ENCODE results near the gene TMEM62.

DNA sequence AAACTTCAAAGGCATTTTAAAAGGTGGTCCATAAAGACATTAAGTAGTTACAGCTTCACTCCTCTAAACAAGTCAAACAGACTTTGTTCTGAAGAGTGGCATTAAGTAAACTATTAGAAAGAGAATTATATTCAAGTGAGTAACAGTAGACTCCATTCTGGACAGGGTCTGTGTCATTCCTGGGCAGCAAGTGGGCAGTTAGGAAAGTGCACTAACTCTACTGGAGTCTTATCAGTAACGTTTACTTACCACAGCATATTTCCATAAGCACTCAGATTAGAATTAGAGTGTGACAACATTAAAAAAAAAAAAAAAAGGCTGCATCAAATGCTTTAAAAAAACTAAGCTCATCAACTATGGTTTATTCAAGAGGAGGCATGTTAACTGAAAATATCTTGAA lies 38.1 kb upstream of the TMEM62 start:
- TF ChIP-seq CTCF (conservative IDR thresholded peaks at IDR 0.05; ENCODE audit: low read length): no peak
- TF ChIP-seq EZH2phosphoT487 (IDR thresholded peaks at IDR 0.05; ENCODE audit: borderline replicate concordance, low read depth, low read length): no peak
